GM20431 (cell line): ENCODE data around the gene ACVR1C.

Experiments
- in situ Hi-C: fragments of 300-500 bp; cut with MseI, MboI; formaldehyde crosslinking; loops from one replicate; pipeline ENCODE4 v1.15.0; 2020; ENCODE audit warnings: low sequenced_read_pairs; ENCODE audit not compliant: unreplicated experiment

Gene ACVR1C

DNA sequence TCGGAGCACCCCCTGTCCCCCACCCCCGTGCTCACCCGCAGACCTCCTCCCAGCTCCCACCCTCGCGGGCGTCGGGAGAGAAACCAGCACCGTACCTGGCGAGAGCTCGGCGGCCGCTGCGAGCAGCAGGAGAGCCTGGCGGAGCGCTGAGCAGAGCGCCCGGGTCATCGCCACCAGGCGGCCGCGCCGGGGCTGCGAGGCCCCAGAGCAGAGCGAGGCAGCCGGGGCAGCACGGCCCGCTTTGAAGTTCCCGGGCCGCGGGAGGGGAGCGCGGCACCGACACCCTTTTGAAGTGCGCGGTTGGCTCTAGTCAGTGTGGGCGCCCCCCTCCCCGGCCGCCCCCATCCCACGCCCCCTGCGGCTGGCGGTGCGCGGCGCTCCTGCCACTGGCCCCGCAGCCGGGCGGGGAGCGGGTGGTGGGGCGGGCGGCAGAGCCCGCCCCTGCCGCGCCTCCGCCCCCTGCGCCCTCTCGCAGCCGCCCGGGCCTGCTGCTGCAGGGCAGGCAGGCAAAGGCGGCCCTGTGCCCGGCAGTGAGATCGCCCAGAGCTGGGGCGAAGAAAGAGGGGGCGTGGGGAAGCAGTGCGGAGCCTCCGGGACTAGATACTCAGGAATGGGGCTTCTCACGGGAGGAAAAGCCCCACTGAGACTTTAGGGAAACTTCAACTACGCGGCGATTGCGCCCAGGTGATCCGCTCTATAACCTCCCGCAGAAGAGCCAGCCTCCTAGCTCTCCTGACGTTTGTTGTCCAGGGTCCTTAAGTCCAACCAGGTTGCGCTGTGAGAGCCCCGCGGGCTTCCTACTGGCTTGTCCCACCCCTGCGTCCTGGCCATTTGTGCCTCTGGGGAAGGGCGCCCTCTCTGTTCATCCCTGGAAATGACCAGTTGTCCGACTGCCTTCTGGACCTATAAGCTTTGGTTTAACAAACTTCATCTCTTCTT, at the start of gene ACVR1C:
ACVR1C (minus strand) TSS at position 388 of the 939 bp plus-strand sequence; CDS start at position 168, 220 bp downstream.
- in situ Hi-C loops = no loop called here

DNA sequence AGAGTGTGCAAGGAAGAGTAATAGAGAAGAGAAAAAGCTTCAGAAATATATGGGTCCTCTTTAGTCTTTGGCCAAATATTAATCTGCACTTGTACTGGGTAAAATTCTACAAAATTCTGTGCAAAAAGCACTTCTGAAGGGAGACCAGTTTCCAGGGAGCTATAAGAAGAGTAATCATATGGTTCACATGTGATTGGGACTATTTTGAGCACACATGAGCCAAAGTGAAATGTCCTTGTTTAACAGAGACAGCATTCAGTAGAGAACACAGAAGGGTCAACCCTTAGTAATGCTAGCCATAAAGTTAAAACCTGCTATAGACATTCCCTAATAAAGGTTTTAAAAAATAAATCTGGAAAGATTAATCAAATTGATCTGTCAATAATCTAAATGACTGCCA, 49.3 kb upstream of the ACVR1C start:
- in situ Hi-C loops = no loop called here

DNA sequence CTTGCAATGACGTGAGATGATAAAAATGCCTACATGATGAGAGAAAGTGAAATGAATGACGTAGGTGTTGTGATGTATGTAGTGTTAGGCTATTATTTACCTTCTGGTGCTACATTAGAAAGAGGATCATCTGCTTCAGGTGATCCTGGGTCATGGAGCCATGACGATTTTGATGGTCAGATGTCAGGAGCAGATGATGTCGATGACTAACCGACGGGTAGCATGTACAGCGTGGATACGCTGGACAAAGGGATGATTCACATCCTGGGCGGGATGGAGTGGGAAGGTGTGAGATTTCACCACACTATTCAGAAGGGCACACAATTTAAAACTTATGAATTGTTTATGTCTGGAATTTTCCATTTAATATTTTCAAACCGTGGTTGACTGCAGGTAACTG, 43.5 kb upstream of the ACVR1C start:
- in situ Hi-C loops = no loop called here

DNA sequence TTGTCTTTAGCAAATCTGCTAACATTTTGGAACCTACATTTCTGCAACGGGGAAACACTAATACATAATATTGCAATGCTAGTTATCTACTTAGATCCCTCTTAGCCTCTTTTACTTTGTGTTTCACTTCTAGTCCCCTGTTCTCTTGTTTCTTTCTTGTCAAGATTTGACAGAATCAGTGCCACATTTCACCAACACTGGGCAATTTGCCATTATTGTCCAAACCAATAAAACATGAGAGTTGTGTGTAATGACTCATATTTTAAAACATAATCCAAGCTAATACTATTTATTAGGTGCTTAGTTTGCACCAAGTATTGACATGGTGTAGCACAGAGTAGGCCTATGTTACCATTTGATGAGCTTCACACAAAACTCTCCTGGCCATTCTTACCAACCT, 33.7 kb upstream of the ACVR1C start:
- in situ Hi-C loops = no loop called here

DNA sequence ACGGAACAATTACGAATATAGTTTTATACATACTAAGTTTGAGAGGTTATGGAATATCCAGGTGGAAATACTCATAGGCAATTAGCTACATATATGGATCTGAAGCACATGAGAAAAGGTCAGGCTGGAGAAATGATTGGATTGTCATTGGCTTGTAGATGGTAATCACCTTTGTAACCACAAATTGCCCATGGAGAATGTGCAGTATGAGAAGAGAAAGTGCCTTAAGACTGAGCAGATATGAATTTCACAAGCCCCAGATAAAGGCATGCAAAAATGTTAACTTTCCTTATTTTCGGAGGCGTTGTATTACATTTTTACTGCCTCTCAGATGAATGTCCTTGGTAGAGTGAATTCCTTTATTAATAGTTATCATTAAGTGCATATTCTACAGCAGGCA, 33.1 kb upstream of the ACVR1C start:
- in situ Hi-C loops = no loop called here

DNA sequence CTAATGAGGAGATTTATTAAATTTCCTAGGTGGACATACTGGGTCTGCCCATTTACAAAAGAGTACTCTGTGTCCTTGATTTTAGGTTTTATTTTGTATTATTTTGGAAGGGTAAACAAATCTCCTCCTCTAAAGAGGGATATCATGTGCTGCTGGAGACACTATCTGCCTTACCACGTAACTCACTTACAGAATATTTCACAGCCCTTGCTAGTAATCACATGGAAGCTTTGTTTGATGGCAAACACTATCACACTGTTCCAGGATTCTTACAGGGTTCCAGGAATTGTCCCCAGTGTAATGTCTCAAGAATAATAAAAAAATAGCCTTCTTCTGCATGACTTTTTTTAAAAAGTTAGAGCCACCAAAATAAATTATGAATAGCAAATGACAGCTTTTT, 29.2 kb upstream of the ACVR1C start:
- in situ Hi-C loops = no loop called here

DNA sequence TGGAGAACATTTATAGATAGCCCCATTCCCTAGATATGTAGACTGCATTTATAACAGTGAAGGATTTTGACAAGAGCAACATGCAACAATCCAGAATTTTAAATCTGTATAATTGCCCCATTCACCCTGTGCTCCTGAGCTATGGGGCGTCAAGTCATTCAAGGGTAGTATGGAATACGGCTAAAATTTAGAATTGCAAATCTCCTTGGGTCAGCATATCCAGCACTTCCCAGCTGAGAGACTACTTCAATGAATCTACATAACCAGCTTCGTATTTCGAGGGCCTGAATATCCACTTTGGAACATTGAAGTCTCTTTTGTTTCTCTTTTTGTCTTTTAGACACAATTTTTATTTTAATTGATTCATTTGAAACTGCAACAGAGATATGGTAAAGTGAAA, 28.4 kb upstream of the ACVR1C start:
- in situ Hi-C loops = no loop called here

DNA sequence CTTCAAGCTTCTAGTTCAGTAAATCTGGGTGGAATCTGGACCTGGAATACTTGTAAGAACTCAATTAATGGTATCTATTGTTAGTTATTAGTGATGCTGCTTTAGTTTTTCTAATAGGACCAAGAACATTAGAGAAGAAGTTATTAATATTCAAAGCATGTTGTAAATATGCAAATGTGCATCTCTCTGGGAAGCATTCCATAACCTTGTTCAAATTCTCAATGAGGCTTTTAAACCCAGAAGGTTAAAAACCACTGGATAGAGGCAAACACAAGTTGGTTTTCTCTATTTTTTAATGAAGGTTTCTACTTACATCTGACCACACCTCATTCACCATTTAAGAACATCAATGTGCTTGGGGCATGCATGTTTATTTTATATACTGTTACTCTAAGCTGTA, 16.1 kb upstream of the ACVR1C start:
- in situ Hi-C loops = no loop called here

DNA sequence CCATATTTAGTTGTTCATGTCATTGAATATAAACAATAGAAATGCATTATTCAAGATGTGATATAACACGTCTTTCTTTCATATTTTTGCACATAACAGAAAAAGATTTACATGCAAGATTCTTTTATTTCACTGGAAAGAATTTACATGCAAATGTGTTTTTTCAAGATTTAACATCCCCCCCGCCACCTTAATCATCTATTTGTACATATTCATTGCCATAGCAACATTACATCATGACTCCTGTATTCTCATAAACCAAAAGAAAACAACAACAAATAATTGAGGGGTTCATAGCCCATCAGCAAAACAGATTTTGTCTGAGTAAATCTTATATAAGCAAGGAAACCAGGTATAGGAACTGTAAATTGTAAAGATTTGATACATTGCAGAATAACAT, 3.2 kb upstream of the ACVR1C start:
- in situ Hi-C loops = no loop called here

DNA sequence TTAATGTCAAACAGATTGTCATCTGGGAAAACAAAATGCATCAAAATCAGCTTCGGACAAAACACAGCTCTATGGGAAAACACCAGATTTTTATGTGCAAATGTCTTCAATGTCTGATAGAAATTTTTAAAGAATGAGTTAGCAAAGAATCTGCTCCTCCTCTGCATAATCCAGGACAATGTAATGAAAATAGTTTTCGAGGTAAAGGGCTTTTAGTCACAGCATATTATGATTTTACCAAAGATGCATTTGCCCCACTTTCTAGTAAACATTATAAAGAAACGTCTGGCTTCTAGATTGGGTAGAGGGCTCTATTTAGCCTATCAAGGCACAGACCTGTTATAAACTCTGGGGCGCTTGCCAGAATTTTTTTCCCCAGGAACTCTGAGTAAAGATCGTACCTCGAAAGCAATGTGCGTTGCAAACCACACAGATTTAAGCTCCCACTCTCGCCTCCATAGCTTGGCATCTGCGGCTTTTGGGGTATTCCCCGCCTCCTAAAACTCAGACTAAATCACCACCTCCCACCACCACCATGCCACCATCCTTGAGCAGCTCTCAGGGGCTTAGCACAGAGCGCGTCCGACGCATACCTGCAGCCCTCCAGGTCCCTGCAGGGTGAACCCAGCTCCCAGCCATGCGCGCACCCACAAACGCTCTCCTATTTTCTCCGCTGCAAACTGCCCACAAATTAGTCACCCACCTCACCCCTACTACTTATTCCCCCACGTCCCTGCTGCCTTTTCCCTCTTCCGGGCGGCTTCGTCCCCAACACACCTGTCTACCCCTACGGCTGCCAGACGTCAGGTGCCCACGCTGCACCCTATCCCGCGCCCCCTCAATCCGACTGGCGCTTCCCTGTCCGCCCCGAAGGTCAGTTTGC, 829 bp downstream of the ACVR1C start:
- in situ Hi-C loops = no loop called here

DNA sequence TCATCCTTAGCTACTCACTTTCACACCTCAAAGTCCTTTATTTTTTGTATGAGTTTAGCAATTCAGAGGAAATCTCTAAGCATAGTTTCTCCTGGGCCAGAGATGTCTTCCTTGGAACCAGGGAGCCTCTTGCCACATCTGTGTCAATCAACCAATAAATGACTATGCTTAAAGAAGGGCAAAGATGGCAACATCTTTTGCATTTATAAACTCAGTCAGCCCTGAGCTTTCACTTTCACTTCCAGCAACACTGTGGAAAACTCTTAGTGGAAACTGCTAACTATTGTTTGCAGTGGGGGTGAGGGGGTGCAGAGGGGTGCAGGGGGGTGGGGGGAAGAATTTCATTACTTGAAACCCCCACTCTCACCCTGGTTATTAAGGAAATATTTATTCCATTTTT, 3.4 kb downstream of the ACVR1C start:
- in situ Hi-C loops = no loop called here

DNA sequence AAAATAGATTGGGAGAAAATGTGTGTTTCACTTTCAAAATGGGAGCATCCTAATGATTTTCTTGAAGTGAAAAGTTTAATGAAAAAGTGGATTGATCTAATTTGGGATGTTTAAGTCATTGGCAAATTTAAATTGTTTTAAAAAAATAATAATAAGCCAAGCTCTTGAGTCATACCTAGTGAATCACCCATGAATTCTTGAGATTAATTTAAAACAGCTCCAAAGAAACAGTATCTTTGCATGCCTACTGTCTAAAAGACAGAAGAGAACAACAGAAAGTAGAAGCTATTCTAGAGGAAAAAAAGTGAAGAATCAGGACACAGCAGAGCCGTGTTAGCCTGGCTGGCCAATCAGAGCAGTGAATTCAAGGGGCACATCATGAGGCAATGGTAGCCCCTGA, 7.7 kb downstream of the ACVR1C start:
- in situ Hi-C loops = no loop called here

DNA sequence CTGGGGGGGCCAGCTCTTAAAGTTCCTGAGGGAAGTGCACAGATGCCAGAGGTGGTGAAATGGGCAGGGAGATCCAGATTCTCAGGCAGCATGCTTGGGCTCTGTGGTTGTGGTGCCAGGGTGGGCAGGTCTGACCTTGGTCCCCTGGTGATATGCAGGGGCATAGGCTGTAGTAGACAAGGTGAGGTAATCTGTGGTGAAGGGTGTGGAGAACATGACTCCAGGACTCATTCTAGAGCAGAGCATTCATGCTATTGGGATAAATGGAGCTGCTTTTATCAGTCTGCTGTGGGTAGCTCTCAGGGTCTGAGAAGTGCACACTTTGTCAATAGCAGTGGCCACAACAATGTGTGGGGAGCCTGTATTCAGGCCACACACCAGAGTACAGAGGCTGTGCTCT, 16.9 kb downstream of the ACVR1C start:
- in situ Hi-C loops = no loop called here

DNA sequence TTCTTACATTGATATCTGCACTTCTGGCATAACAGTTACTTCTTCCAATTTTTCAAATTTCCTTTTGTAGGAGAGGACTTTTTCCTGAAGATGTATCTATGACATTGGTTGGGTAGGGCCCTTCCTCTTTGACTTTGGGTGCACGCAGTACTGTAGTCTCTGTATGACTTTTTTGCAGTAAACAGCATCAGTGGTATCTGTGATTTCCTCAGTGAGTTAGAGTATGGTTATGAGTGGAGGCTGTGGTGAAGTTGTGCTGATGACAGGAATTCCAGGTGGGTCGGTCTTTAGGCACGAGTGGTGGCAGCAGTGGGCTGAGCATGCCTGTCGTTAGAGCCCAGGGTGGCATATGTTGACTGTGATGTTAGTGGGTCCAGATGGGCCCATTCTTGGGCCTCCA, 17.6 kb downstream of the ACVR1C start:
- in situ Hi-C loops = no loop called here

DNA sequence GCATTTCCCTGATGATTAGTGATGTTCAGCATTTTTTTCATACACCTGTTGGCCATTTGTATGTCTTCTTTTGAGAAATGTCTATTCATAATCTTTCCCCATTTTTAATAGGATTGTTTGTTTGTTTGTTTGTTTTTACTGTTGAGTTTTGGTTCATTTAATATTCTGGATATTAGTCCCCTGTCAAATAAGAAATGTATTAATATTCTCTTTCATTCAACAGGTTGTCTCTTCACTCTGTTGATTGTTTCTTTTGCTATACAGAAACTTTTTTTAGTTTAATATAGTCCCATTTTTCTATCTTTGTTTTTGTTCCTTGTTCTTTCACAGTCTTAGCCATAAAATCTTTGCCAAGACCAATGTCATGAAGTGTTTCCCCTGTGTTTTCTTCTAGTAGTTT, 22.1 kb downstream of the ACVR1C start:
- in situ Hi-C loops = no loop called here

DNA sequence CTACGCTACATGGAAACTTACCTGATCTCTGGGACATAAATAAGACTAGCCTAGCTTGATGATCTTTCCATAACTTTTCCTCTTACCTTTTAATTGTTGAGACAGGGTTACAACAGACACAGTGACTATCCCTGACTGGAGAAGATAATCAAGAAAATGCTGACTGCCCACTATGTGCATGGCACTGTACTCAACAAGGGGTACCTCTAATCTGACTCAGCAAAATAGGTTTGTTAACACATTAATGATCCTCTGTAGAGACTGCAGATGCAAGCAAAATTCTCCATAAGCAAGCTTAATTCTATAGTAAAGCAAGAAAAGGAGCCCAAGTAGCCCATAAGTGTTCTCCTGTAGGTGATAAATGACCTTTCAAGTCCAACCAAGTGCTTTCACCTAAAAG, 25.5 kb downstream of the ACVR1C start:
- in situ Hi-C loops = no loop called here

DNA sequence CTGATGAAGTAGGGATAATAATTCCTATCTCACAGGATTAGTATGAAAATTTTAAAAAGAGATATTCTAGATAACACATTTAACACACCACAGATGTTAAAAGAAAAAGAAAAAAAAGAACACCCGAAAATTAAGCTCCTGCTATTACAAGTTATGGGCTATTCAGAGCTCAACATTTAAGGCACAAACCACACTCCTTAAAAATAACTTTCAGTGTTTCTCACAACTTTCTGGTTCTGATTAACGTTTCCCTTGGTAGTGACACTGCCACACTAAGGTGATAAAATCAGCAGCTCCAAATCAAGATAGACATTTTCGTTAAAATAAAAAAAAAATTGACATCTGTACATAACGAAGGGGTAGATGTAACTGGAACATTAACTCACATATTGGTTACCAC, 26.9 kb downstream of the ACVR1C start:
- in situ Hi-C loops = no loop called here

DNA sequence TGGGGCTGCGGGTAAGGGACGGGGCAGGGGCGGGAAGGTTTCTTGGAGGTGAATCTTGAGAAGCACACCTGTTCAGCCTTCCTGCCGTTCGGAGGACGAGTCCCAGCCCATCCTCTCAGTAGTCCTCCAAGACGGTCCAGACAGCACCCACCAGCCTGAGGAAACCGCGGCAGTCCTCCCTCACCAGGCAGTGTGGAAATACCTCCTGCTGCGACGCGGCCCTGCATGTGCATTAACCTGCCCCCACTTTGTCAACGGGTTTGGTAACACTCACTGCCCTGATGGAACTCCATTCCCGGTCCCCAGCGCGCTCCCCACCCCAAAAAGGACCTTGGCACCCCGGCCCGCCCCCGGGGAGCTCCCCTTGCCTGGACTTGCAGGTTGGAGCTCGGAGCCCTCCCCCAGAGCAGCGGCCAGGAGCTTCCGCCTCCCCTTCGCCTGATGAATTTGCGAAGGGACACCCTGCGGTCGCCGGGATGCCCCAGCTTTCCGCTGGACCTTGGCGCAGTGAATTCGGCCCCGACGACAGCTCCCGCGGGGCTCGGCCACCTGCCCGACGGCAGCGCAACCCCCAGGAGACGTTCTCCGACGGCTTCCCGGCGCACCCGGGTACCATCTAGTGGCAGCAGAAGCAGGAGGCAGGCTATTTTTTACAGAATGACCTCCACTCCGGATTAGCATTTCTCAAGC, 31.5 kb downstream of the ACVR1C start:
- in situ Hi-C loops = loop anchor here (10.0 to 25.0 kb wide), 2 partner anchors 92 to 285 kb away; no protein-coding TSS in a partner anchor

DNA sequence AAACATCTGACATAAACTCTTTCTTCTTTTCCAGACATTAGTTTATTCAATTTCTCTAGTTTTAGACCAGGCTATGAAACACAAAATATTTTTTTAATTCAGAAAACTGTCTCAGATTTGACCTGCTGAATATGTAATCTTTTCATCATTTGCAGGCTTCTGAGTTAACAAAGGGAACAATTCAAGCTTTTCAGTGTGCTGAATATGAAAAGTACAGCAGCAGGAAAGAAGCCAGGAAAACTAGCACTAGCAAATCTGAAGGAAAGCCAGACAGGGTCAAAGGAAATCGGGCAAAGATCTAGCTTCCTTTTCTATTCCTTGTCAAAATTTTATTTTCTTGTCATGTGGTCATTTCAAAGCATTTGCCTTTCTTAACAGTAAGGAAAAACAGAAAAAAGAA, 35.3 kb downstream of the ACVR1C start:
- in situ Hi-C loops = loop anchor here (10.0 to 25.0 kb wide), 2 partner anchors 89 to 281 kb away; no protein-coding TSS in a partner anchor

DNA sequence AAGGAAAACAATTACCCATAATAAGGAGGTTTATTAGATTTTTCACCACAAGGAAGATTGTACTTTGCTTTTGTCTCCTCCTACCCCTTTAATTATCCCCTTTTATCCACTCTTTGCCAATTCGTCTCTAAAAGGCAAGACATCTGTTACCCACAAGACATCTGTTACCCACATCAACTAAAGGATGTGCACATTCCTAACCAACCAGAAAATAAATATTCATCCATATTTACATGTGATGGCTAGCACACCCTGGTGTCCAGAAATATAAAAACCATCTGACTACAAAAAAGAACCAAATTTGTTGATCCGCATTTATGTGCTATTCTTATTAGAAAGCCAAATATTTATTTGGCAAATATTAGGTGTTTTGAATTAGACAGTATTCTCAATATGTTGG, 35.7 kb downstream of the ACVR1C start:
- in situ Hi-C loops = loop anchor here (10.0 to 25.0 kb wide), 2 partner anchors 88 to 281 kb away; no protein-coding TSS in a partner anchor
